Activated T-cell treated with anti-CD3 and anti-CD28 coated beads, Interleukin-2, amount 50 U/mL, for 48 hours (primary cell): ENCODE results near the gene TMEM242.
"Not testable (repeated sequence)": the region's sequence is repeated elsewhere in the genome, so short reads cannot be mapped to it uniquely, and the experiment has no call there.

Experiments used
- DNase-seq, 2 experiments: peaks; one replicate each; pipeline ENCODE4 v3.0.0-alpha.2; 2020

TMEM242 gene

DNA sequence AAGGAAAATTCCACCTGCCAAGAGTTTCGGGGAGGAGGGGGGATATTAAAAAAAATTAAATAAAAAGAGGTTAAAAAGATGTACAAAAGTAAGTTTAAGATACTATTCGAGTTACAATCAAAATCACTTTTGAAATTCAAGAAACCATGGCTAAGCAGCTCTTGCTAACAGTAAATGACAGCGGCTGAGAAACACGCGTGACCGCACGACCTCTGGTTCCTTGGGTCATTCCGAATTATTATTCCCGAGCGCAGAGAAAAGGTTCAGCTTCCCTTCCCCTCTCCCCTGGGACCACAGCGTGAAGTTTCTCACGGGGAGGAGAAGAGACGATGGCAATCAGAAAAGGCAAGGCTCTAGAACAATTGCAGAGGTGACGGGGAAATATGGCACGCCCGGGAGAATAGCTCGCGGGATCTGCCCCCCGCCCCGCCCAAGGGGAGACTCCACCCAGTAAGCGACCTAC lies 496 bp downstream of the TMEM242 start:
- no peak for DNase-seq

DNA sequence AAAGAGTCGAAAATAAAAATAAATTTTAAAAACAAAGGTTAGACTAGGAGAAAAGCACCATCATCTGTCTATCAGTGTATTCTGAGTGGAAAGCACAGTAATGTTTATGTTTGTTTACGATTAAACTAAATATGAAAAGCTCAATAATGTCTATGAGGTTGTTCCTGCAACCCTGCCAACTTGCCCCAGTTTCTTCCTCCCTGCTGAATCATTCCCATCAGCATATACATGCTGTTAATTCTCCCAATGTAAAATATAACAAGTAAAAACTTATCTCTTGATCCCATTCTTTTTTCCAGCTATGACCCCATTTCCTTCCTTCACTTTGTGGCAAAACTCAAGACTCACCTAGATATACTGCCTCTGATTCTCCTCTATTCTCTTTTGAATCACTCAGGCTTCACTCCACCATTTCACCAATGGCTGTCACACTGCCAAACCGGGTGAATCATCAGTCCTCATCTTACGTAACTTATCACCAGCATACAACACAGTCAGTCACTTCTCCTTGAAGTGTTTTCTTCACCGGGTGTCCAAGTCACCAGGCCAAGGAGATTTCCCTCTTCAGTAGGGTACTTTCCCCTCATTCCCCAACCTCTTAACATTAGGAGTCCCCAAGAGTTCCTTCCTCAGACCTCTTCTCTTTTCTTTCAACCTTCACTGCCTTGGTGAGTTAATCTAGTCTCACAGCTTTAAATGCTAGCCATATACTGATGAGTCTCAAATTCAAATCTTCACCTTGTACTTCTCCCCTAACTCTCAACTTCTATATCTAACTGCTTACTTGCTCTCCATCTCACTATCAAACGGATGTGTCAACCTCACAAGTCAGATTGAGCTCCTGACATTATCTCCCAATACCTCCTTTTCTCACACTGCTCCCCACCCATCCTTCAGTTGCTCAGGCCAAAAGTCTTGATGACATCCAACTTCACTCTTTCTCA lies 6.2 kb downstream of the TMEM242 start:
- DNase-seq, result peak; percentile 38 to 45

- no peak for DNase-seq
Observed at GRCh38 chr6:157314705-157315321, 8.5 kb downstream of the TMEM242 start.

DNA sequence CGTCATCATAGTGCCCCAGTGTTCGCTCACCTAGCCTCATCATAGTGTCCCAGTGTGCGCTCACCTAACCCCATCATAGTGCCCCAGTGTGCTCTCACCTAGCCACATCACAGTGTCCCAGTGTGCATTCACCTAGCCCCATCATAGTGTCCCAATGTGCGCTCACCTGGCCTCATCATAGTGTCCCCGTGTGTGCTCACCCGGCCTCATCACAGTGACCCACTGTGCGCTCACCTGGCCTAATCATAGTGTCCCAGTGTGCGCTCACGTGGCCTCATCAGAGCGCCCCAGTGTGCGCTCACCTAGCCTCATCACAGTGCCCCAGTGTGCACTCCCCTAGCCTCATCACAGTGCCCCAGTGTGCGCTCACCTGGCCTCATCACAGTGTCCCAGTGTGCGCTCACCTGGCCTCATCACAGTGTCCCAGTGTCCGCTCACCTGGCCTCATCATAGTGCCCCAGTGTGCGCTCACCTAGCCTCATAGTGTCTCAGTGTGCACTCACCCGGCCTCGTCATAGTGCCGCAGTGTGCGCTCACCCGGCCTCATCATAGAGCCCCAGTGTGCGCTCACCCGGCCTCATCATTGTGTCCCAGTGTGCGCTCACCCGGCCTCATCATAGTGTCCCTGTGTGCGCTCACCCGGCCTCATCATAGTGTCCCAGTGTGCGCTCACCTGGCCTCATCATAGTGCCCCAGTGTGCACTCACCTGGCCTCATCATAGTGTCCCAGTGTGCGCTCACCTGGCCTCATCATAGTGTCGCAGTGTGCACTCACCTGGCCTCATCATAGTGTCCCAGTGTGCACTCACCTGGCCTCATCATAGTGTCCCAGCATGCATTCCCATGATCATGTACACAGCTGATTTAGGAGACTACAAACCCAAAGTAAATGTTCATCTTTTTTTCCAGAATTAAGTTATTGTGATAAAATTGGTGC lies 9.5 kb downstream of the TMEM242 start:
- no peak for DNase-seq

DNA sequence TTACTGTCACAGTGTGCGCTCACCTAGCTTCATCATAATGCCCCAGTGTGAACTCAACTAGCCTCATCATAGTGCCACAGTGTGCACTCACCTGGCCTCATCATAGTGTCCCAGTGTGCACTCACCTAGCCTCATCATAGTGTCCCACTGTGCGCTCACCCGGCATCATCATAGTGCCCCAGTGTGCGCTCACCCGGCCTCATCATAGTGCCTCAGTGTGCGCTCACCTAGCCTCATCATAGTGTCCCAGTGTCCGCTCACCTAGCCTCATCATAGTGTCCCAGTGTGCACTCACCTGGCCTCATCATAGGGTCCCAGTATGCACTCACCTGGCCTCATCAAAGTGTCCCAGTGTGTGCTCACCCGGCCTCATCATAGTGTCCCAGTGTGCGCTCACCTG lies 10.6 kb downstream of the TMEM242 start:
- DNase-seq, result no peak

GRCh38 chr6:157310693-157311092 lies 12.6 kb downstream of the TMEM242 start:
- not testable (repeated sequence) for DNase-seq

GRCh38 chr6:157307661-157308060 lies 15.7 kb downstream of the TMEM242 start:
- DNase-seq, result no peak

GRCh38 chr6:157305670-157306653 lies 17.4 kb downstream of the TMEM242 start:
- DNase-seq, result no peak

DNA sequence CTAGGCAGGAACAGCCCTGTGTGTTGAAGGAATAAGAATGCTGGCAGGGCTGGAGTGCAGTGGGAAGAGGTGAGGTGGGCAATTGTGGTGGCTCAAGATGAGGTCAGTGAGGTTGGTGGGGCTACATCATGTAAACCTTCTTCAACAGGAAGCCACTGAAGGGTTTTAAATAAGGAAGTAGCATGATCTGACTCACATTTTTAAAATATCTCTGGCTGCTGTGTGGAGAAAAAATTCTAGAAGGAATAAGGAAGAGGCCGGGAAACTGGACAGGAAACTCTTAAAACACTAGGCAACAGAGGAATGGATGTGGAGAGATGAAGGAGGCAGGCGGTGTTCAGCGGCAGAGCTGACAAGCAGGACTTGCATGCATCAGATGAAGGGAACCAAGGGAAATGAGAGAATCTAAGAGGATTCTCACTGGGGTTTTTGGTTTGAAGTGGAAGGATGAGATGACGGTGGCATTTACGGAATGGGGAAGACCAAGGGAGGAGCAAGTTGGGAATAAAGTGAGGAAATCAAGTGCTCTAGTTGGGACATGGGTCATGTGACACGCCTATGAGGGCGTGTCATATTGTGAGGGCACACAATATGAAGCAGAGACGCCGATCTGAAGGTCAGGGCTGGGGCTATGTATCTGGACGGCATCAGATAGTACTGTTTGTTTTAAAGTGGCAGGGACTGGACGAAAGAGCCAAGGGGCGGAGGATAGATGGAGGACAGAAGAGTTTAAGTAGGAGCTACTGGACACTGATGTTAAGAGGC lies 18.2 kb downstream of the TMEM242 start:
- DNase-seq, result no peak

GRCh38 chr6:157302736-157303135 lies 20.6 kb downstream of the TMEM242 start:
- DNase-seq, result no peak

- DNase-seq, result no peak
Observed at GRCh38 chr6:157300436-157300835, 22.9 kb downstream of the TMEM242 start.

DNA sequence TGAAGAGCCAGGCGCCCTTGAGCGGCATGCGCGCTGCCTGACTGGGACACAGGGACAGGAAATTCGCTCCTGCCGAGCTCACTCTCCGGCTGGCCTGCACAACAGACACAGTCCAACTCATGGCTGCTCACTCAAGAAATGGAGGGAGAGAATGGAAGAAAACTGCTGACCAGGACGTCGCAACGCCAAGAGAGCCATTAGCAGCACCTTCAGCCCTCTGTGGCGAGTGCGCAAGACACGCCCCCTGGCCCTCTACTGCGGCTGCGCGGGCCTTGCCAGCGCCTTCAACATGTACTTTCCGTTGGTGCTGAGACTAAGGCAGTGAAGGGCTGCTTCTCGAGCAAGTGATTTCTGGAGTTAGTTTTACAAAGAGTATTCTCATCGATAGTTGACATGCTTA lies 23.3 kb downstream of the TMEM242 start:
- no peak for DNase-seq

- no peak for DNase-seq
Observed at GRCh38 chr6:157298216-157298724, 25.0 kb downstream of the TMEM242 start.

GRCh38 chr6:157294654-157295053 lies 28.7 kb downstream of the TMEM242 start:
- DNase-seq, result no peak

DNA sequence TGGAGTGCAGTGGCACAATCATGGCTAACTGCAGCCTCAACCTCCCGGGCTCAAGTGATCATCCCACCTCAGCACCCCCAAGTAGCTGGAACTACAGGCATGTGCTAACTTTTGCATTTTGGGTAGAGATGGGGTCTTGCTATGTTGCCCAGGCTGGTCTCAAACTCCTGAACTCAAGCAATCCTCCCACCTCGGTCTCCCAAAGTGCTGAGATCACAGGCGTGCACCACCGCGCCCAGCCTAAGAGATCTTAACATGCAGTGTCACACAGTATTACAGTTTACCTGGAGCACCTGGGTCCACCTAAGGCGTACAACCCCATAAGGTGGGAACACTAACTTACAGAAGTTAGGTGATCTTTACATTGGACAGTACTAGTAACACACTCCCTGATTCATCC lies 29.5 kb downstream of the TMEM242 start:
- no peak for DNase-seq

GRCh38 chr6:157292202-157292601 lies 31.1 kb downstream of the TMEM242 start:
- DNase-seq, result no peak

- no peak for DNase-seq
Observed at GRCh38 chr6:157291356-157291755, 32.0 kb downstream of the TMEM242 start.

DNA sequence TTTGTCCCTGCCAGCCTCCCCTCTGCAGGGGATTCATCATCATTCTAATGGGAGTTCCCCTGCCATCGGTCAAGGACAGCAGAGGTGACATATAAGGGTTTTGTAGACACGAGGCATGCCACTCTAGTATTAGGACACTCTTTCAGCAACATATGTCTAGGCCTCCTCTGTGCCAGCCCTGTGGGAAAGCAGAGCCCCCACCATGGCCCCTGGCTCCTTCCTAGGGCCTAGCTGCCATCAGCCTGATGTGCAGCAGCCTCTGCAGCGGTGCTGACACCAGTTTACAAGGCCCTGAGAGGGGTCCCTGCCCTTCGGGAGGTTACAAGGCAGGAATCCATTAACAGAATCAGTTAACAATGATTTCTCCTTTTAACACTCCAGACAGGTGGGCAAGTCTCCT lies 32.5 kb downstream of the TMEM242 start:
- DNase-seq, result no peak

- DNase-seq, result no peak
Observed at GRCh38 chr6:157289764-157290163, 33.6 kb downstream of the TMEM242 start.

GRCh38 chr6:157288575-157288974 lies 34.7 kb downstream of the TMEM242 start:
- DNase-seq, result no peak

GRCh38 chr6:157287923-157288322 lies 35.4 kb downstream of the TMEM242 start:
- DNase-seq, result no peak
